CD14-positive monocyte (primary cell): ENCODE measurements around the gene PIP4K2B. TPM values are rescaled to one million over a fixed set of nuclear protein-coding genes. Genes with fewer than 3 reads are reported as not detected.

Source experiments
- DNase-seq, 3 donors: peaks; one replicate each; pipeline ENCODE4 v3.0.0-alpha.2; 2011 to 2022
- H2AFZ ChIP-seq: 2 replicates; pipeline ENCODE4 v1.6.0; 2012; ENCODE audit warnings: mild to moderate bottlenecking, low read depth, low read length, inconsistent platforms; ENCODE audit not compliant: insufficient read depth, poor library complexity, severe bottlenecking
- H3K27ac ChIP-seq, 2 donors: 1 replicate in 1 of 2; 2 replicates in 1 of 2; pipeline ENCODE4 v1.5.1; 2012 to 2013; ENCODE audit warnings: low read length in 2 of 2, control low read depth in 1 of 2, inconsistent platforms in 1 of 2, low read depth in 1 of 2, mild to moderate bottlenecking in 1 of 2
- H3K27me3 ChIP-seq, 2 donors: one replicate each; pipeline versions ENCODE4 v1.6.0 to v1.6.1; 2011 to 2013; ENCODE audit warnings: low read length in 2 of 2; ENCODE audit not compliant: control insufficient read depth in 2 of 2, insufficient read depth in 2 of 2
- H3K36me3 ChIP-seq, 2 donors: replicated peaks in 1 of 2; 1 replicate in 1 of 2; 2 replicates in 1 of 2; pipeline versions ENCODE4 v1.5.1 to v1.6.1; 2012 to 2013; ENCODE audit warnings: low read length in 2 of 2, control low read depth in 1 of 2, inconsistent platforms in 1 of 2, mild to moderate bottlenecking in 1 of 2; ENCODE audit not compliant: insufficient read depth in 2 of 2, control insufficient read depth in 1 of 2
- H3K4me1 ChIP-seq, 2 donors: 1 replicate in 1 of 2; 2 replicates in 1 of 2; pipeline versions ENCODE4 v1.5.1 to v1.6.1; 2012 to 2013; ENCODE audit warnings: low read length in 2 of 2, control low read depth in 1 of 2, inconsistent platforms in 1 of 2, mild to moderate bottlenecking in 1 of 2, moderate library complexity in 1 of 2; ENCODE audit not compliant: insufficient read depth in 2 of 2, control insufficient read depth in 1 of 2
- H3K4me2 ChIP-seq: replicated peaks from 2 replicates; pipeline ENCODE3; 2012; ENCODE audit warnings: low read length, moderate library complexity, mild to moderate bottlenecking; ENCODE audit not compliant: poor library complexity, severe bottlenecking; ENCODE audit errors: extremely low read depth
- H3K4me3 ChIP-seq, 3 experiments: fragments of 200-600 bp in 1 of 3; sonication (generic) in 1 of 3; replicated peaks in 1 of 3; 1 replicate in 2 of 3; 2 replicates in 1 of 3; pipeline ENCODE4 v1.5.1; 2011 to 2013; ENCODE audit warnings: low read length in 3 of 3, mild to moderate bottlenecking in 3 of 3, control low read depth in 2 of 3, low read depth in 2 of 3, inconsistent platforms in 1 of 3, moderate library complexity in 1 of 3
- H3K79me2 ChIP-seq: 2 replicates; pipeline ENCODE4 v1.6.0; 2012; ENCODE audit warnings: mild to moderate bottlenecking, control low read depth, inconsistent platforms, low read length, moderate library complexity; ENCODE audit not compliant: insufficient read depth
- H3K9ac ChIP-seq: 2 replicates; pipeline ENCODE4 v1.6.0; 2017; ENCODE audit warnings: low read length, mild to moderate bottlenecking; ENCODE audit not compliant: insufficient read depth, poor library complexity, severe bottlenecking
- H3K9me3 ChIP-seq, 2 donors: replicated peaks in 1 of 2; 1 replicate in 1 of 2; 2 replicates in 1 of 2; pipeline versions ENCODE4 v1.5.1 to v1.6.1; 2012 to 2013; ENCODE audit warnings: low read length in 2 of 2, control low read depth in 1 of 2; ENCODE audit not compliant: control insufficient read depth in 1 of 2, insufficient read depth in 1 of 2
- H4K20me1 ChIP-seq: 2 replicates; pipeline ENCODE4 v1.6.0; 2012; ENCODE audit warnings: mild to moderate bottlenecking, low read length, control low read depth, moderate library complexity; ENCODE audit not compliant: insufficient read depth
- H3K27ac Mint-ChIP-seq, 7 donors: one replicate each; pipeline ENCODE4 v1.8.0; 2020; ENCODE audit warnings: mild to moderate bottlenecking in 7 of 7, mixed read lengths in 7 of 7, moderate library complexity in 6 of 7, inconsistent platforms in 2 of 7
- H3K27me3 Mint-ChIP-seq, 3 donors: one replicate each; pipeline ENCODE4 v1.8.0; 2021 to 2022; ENCODE audit warnings: low read depth in 3 of 3, mild to moderate bottlenecking in 3 of 3, mixed read lengths in 3 of 3, moderate library complexity in 3 of 3, inconsistent platforms in 1 of 3
- H3K36me3 Mint-ChIP-seq, 2 donors: one replicate each; pipeline ENCODE4 v1.8.0; 2020; ENCODE audit warnings: mixed read lengths in 2 of 2, inconsistent platforms in 1 of 2, mild to moderate bottlenecking in 1 of 2
- H3K4me1 Mint-ChIP-seq: one replicate; pipeline ENCODE4 v1.8.0; 2020; ENCODE audit warnings: mild to moderate bottlenecking, mixed read lengths
- H3K4me3 Mint-ChIP-seq, 2 donors: one replicate each; pipeline ENCODE4 v1.8.0; 2020; ENCODE audit warnings: mild to moderate bottlenecking in 2 of 2, mixed read lengths in 2 of 2, moderate library complexity in 1 of 2
- H3K9me3 Mint-ChIP-seq, 7 donors: one replicate each; pipeline ENCODE4 v1.8.0; 2020 to 2022; ENCODE audit warnings: mixed read lengths in 7 of 7, mild to moderate bottlenecking in 6 of 7, moderate library complexity in 6 of 7, inconsistent platforms in 2 of 7
- CTCF ChIP-seq: fragments of 200-600 bp; IDR thresholded peaks from one replicate; pipeline ENCODE4 v1.8.0; 2022; ENCODE audit warnings: antibody characterized with exemption, mild to moderate bottlenecking
- WGBS: methylation state at CpG from one replicate; pipeline ENCODE4 v1.1.5; 2013; ENCODE audit warnings: missing lambda C conversion rate; ENCODE audit not compliant: insufficient coverage; 5-methylcytosine and 5-hydroxymethylcytosine counted together
- intact Hi-C, 2 donors: fragments of 100-400 bp; cut with micrococcal nuclease; formaldehyde crosslinking; loops; one replicate each; pipeline versions ENCODE4 v1.15.0 to v1.15.1; 2023
- polyA plus RNA-seq, 3 donors: library from polyadenylated mRNA; depleted of rRNA in 1 of 3; unstranded in 2 of 3; stranded (reverse) in 1 of 3; fragments of 300-500 nt in 2 of 3; fragments of >200 nt in 1 of 3; fragmentation: Illumina TruSeq in 2 of 3; gene quantifications; 1 replicate in 2 of 3; 2 replicates in 1 of 3; pipeline ENCODE4 v1.2.3, GENCODE V29; 2012 to 2021

The PIP4K2B gene
- polyA plus RNA-seq, 3 donors = 4.4 to 20.2 (median 4.6) TPM

GRCh38 chr17:38746849-38747462, 52.4 kb downstream of the PIP4K2B start:
- H3K36me3 Mint-ChIP-seq = peaks cover 3 to 5% of the 10 kb centered on the region in 2 donors
- peaks cover 52 to 58% of the 10 kb centered on the region in 2 donors for H3K4me1 ChIP-seq
- 3% methylated on average over 8 of the region's 21 CpGs for WGBS
- intact Hi-C loops = no loop called here
- H3K27ac Mint-ChIP-seq = peak overlapping the region in 2 of 7 donors; percentile 41 to 67
- no peaks in the 10 kb centered on the region for H3K9me3 ChIP-seq
- peaks cover 49% of the 10 kb centered on the region for H3K4me1 Mint-ChIP-seq
- peaks cover 54 to 86% (median 70%) of the 10 kb centered on the region in 3 donors for H3K27me3 Mint-ChIP-seq
- H3K27me3 ChIP-seq = peaks cover 21 to 59% of the 10 kb centered on the region in 2 donors
- H4K20me1 ChIP-seq = no peaks in the 10 kb centered on the region
- no peak for TF ChIP-seq CTCF
- peak overlapping the region; percentile 69 for H2AFZ ChIP-seq
- no peaks in the 10 kb centered on the region for H3K79me2 ChIP-seq
- H3K4me3 Mint-ChIP-seq = peak overlapping the region; percentile 77 to 94
- no peak overlapping the region for H3K27ac ChIP-seq
- no peak for DNase-seq
- H3K9me3 Mint-ChIP-seq = peaks cover 0 to 19% (median 4%) of the 10 kb centered on the region in 7 donors
- H3K36me3 ChIP-seq = no peaks in the 10 kb centered on the region
- H3K4me2 ChIP-seq = peak overlapping the region; percentile 64
- H3K9ac ChIP-seq = no peak overlapping the region
- H3K4me3 ChIP-seq = peak overlapping the region in 2 of 3 experiments; percentile 11 to 61

- H3K4me3 Mint-ChIP-seq = peak overlapping the region in 1 of 2 donors; percentile 94
- H3K4me1 ChIP-seq = peaks cover 45 to 51% of the 10 kb centered on the region in 2 donors
- H3K27me3 Mint-ChIP-seq = peaks cover 52 to 86% (median 71%) of the 10 kb centered on the region in 3 donors
- peaks cover 43% of the 10 kb centered on the region for H3K4me1 Mint-ChIP-seq
- peaks cover 0 to 19% (median 4%) of the 10 kb centered on the region in 7 donors for H3K9me3 Mint-ChIP-seq
- H3K27me3 ChIP-seq = peaks cover 21 to 57% of the 10 kb centered on the region in 2 donors
- H3K27ac ChIP-seq = no peak overlapping the region
- peak overlapping the region in 1 of 3 experiments; percentile 61 for H3K4me3 ChIP-seq
- no peak overlapping the region for H3K9ac ChIP-seq
- H3K36me3 Mint-ChIP-seq = peaks cover 3 to 5% of the 10 kb centered on the region in 2 donors
- no peaks in the 10 kb centered on the region for H4K20me1 ChIP-seq
- no peaks in the 10 kb centered on the region for H3K36me3 ChIP-seq
- H3K79me2 ChIP-seq = no peaks in the 10 kb centered on the region
- no peak overlapping the region for H2AFZ ChIP-seq
- H3K9me3 ChIP-seq = no peaks in the 10 kb centered on the region
- TF ChIP-seq CTCF = no peak
- 81% methylated on average over 6 of the region's 8 CpGs for WGBS
- H3K27ac Mint-ChIP-seq = peak overlapping the region in 1 of 7 donors; percentile 15
- H3K4me2 ChIP-seq = peak overlapping the region; percentile 64
- no peak for DNase-seq
- intact Hi-C loops = no loop called here
Observed at GRCh38 chr17:38746004-38746848, 53.1 kb downstream of the PIP4K2B start.
